HG03175 (cell line): ENCODE results near the gene ZNF888.
"Not testable (repeated sequence)": the region's sequence is repeated elsewhere in the genome, so short reads cannot be mapped to it uniquely, and the experiment has no call there.

Source experiments
- ATAC-seq: cut with Tn5 transposase; IDR thresholded peaks from one replicate; pipeline ENCODE4 v1.9.1; 2021; ENCODE audit warnings: mild to moderate bottlenecking, moderate library complexity; ENCODE audit not compliant: unreplicated experiment

The ZNF888 gene

GRCh38 chr19:52942386-52943133 lies 19.3 kb upstream of the ZNF888 start:
- ATAC-seq, result peak; percentile 97

GRCh38 chr19:52941941-52942385 lies 18.7 kb upstream of the ZNF888 start:
- ATAC-seq, result peak; percentile 12

GRCh38 chr19:52941523-52941922 lies 18.3 kb upstream of the ZNF888 start:
- ATAC-seq, result not testable (repeated sequence)

- ATAC-seq, result not testable (repeated sequence)
Observed at GRCh38 chr19:52940905-52941304, 17.7 kb upstream of the ZNF888 start.

GRCh38 chr19:52938761-52939160 lies 15.5 kb upstream of the ZNF888 start:
- no peak for ATAC-seq

GRCh38 chr19:52936954-52937325 lies 13.7 kb upstream of the ZNF888 start:
- ATAC-seq, result no peak

- ATAC-seq, result no peak
Observed at GRCh38 chr19:52936151-52936953, 13.1 kb upstream of the ZNF888 start.

GRCh38 chr19:52935434-52935833 lies 12.2 kb upstream of the ZNF888 start:
- ATAC-seq, result no peak

GRCh38 chr19:52924641-52925040 lies 1.4 kb upstream of the ZNF888 start:
- ATAC-seq, result not testable (repeated sequence)

GRCh38 chr19:52923778-52924593 lies 758 bp upstream of the ZNF888 start:
- no peak for ATAC-seq

GRCh38 chr19:52917531-52917930 lies 5.7 kb downstream of the ZNF888 start:
- ATAC-seq, result no peak

GRCh38 chr19:52910648-52911047 lies 12.6 kb downstream of the ZNF888 start:
- ATAC-seq, result no peak

GRCh38 chr19:52904052-52904780 lies 19.0 kb downstream of the ZNF888 start:
- ATAC-seq, result not testable (repeated sequence)

- ATAC-seq, result no peak
Observed at GRCh38 chr19:52901842-52902241, 21.4 kb downstream of the ZNF888 start.

GRCh38 chr19:52898596-52898995 lies 24.6 kb downstream of the ZNF888 start:
- ATAC-seq, result not testable (repeated sequence)

- ATAC-seq, result no peak
Observed at GRCh38 chr19:52898101-52898500, 25.1 kb downstream of the ZNF888 start.

- ATAC-seq, result peak; percentile 99
Observed at GRCh38 chr19:52897138-52897935, 25.9 kb downstream of the ZNF888 start, which contains the start of gene ZNF320. Gene ZNF320, minus strand, starts transcription at chr19:52897635. Its CDS starts 7,380 bp downstream, at chr19:52890255.

- no peak for ATAC-seq
Observed at GRCh38 chr19:52896431-52897137, 26.6 kb downstream of the ZNF888 start.

- no peak for ATAC-seq
Observed at GRCh38 chr19:52891336-52891735, 31.9 kb downstream of the ZNF888 start.
